Measurements from ENCODE around the gene ILF3.

ILF3 gene

DNA sequence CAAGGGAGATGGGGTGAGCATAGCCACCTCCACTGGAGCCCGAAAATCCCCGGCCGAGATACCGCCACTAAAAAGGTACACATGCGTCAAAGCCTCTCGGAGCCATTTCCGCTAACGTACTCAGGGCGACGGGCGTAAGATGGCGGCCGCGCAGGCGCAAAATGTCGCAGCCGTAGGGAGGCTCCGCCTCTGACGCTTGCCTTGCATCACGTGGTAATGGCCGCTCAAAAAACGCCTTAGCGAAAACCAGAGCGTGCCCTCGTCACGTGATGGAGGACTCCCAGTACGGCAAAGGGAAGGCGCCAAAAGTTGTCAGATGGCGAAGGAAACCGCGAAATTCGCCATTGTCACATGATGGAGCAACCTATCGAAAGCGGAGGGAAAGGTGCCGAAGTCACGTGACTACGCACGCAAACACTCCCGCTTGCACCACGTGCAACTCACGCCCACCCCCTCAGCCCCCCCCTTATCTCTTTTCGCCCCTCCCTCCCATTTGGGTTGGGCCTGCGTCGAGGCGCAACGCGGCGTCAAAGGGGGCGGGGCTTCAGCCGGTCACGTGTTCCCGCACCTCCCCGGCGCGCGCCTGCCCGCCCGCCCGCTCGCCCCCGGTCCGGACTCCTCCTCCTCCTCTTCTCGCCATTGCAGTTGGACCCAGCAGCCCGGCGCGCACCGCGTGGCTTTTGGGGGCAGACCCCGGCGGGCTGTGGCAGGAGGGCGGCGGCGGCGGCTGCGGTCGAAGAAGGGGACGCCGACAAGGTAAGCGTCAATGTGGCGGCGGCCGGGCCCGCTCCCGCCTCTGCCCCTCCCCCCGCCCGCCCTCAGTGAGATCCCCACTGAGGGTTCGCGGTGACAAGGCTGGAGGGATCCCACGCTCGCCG lies at the start of gene ILF3:
TSS of gene ILF3 (plus strand) at position 615 of the 878 bp plus-strand sequence. CDS start 16,260 bp downstream, outside the sequence.
- Histone ChIP-seq H3K27me3 (ENCODE audit: control insufficient read depth in 1 of 2, insufficient read depth in 2 of 2, low read length in 2 of 2) (no peaks in the 10 kb centered on the region), H3K9ac (ENCODE audit: low read length in 2 of 2) (peak within 1 kb of the TSS; percentile 98 to 100), H3K27ac (ENCODE audit: low read length) (peak within 1 kb of the TSS; percentile 99), H3K4me3 (ENCODE audit: low read length in 2 of 2) (peak within 1 kb of the TSS; percentile 84 to 98), H3K36me3 (ENCODE audit: control insufficient read depth in 2 of 2, insufficient read depth in 2 of 2, low read length in 2 of 2) (no peaks in the 10 kb centered on the region), H3K4me1 (ENCODE audit: control insufficient read depth, insufficient read depth, low read length) (peaks cover 27% of the 10 kb centered on the region), H3K9me3 (ENCODE audit: control insufficient read depth in 2 of 2, low read length in 2 of 2) (no peaks in the 10 kb centered on the region)

DNA sequence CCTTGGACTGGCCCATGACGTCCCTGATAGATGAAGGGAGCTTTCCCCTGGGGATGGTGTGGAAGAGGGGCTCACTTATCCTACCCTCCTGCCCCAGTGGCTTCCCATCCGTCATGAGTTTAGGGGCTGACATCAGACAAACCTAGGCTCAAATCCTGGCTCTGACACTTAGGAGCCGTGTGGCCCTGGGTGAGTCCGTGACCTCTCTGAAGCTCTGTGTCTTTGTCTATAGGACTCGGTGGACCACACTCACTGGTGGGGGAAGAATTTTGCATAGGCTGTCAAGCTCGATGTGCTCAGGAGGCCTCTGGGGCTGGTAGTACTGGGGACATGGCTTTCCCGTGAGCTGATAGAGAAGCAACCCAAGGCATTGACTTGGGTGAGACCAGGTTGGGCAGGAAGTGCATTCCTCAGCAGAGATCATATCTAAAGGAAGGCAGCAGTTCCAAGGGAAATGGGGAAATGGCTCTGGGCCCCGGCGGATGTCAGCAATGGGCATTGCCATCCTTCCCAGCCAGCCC lies 49.6 kb upstream of the ILF3 start:
- no peaks in the 10 kb centered on the region for H3K36me3 ChIP-seq (ENCODE audit: control insufficient read depth in 2 of 2, insufficient read depth in 2 of 2, low read length in 2 of 2)
- H3K9me3 ChIP-seq (ENCODE audit: control insufficient read depth in 2 of 2, low read length in 2 of 2) = no peaks in the 10 kb centered on the region
- H3K4me3 ChIP-seq (ENCODE audit: low read length in 2 of 2) = peak overlapping the region in 1 of 2 donors; percentile 88
- no peak overlapping the region for H3K9ac ChIP-seq (ENCODE audit: low read length in 2 of 2)
- H3K4me1 ChIP-seq (ENCODE audit: control insufficient read depth, insufficient read depth, low read length) = peaks cover 19% of the 10 kb centered on the region
- H3K27me3 ChIP-seq (ENCODE audit: control insufficient read depth in 1 of 2, insufficient read depth in 2 of 2, low read length in 2 of 2) = no peaks in the 10 kb centered on the region
- no peak overlapping the region for H3K27ac ChIP-seq (ENCODE audit: low read length)

DNA sequence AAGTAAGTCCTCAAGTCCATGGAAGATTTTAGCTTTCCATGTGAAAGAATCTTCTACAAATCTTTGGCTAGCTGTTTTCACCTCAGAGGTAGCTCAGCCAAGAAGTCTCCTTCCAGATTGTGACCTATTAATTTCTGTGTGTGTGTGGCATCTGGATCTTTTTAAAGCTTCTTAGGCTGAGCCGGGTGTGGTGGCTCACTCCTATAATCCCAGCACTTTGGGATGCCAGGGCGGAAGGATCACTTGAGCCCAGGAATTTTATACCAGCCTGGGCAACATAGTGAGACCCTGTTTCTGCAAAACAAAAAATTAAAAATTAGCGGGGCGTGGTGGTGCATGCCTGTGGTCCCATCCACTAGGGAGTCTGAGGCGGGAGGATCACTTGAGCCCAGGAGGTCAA lies 42.2 kb upstream of the ILF3 start:
- Histone ChIP-seq H3K27ac (ENCODE audit: low read length) (no peak overlapping the region), H3K4me1 (ENCODE audit: control insufficient read depth, insufficient read depth, low read length) (no peaks in the 10 kb centered on the region), H3K9ac (ENCODE audit: low read length in 2 of 2) (no peak overlapping the region), H3K27me3 (ENCODE audit: control insufficient read depth in 1 of 2, insufficient read depth in 2 of 2, low read length in 2 of 2) (no peaks in the 10 kb centered on the region), H3K9me3 (ENCODE audit: control insufficient read depth in 2 of 2, low read length in 2 of 2) (no peaks in the 10 kb centered on the region), H3K36me3 (ENCODE audit: control insufficient read depth in 2 of 2, insufficient read depth in 2 of 2, low read length in 2 of 2) (no peaks in the 10 kb centered on the region), H3K4me3 (ENCODE audit: low read length in 2 of 2) (no peak overlapping the region)

DNA sequence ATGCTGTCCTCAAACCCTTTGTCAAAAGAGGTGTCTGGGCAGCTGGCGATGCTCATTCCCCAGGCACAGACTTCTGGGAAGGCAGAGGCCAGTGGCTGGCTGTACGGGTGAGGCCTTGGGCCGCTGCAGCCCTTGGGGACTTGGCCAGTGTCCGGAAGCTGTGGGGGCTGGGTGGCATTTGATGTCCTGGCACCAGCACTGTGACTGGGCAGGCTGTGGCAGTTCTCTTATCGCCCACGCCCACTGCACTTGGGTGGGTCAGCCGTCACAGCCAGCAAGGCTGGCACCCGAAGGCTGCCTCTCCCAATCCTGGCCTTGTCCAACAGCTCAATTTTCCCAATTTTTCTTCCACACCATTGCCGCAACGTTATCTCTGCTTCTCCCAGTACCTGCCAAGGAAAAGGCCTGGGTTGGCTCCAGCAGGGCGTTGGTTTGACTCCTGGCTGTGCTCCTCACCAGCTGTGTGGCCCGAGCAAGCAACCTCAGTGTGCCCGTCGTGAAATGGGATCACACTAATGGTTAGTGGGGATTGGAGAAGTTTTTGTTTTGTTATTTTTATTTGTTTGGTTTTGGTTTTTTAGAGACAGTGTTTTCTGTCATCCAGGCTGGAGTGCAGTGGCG lies 41.5 kb upstream of the ILF3 start:
- H3K9me3 ChIP-seq (ENCODE audit: control insufficient read depth in 2 of 2, low read length in 2 of 2) = no peaks in the 10 kb centered on the region
- H3K9ac ChIP-seq (ENCODE audit: low read length in 2 of 2) = no peak overlapping the region
- no peak overlapping the region for H3K27ac ChIP-seq (ENCODE audit: low read length)
- H3K4me3 ChIP-seq (ENCODE audit: low read length in 2 of 2) = no peak overlapping the region
- no peaks in the 10 kb centered on the region for H3K27me3 ChIP-seq (ENCODE audit: control insufficient read depth in 1 of 2, insufficient read depth in 2 of 2, low read length in 2 of 2)
- no peaks in the 10 kb centered on the region for H3K36me3 ChIP-seq (ENCODE audit: control insufficient read depth in 2 of 2, insufficient read depth in 2 of 2, low read length in 2 of 2)
- no peaks in the 10 kb centered on the region for H3K4me1 ChIP-seq (ENCODE audit: control insufficient read depth, insufficient read depth, low read length)

DNA sequence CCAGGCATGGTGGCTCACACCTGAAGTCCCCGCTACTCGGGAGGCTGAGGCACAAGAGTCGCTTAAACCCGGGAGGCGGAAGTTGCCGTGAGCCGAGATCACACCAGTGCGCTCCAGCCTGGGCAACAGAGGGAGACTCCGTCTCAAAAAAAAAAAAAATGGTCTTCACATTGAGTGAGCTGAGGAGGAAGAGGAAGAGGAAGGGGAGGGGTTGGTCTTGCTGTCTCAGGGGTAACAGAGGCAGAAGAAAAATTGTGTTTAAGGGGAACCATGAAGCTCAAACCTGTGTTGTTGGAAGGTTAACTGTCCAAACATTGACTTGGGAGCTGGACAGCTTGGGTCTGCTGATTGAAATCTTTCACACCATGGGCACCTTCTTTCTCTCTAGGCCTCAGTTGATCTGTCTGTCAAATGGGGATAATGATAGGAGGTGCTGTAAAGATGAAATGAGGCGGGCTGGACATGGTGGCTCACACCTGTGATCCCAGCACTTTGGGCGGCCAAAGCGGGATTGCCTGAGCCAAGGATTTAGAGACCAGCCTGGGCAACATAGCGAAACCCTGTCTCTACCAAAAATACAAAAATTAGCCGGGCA lies 38.6 kb upstream of the ILF3 start:
- Histone ChIP-seq H3K27ac (ENCODE audit: low read length) (no peak overlapping the region), H3K4me3 (ENCODE audit: low read length in 2 of 2) (no peak overlapping the region), H3K36me3 (ENCODE audit: control insufficient read depth in 2 of 2, insufficient read depth in 2 of 2, low read length in 2 of 2) (no peaks in the 10 kb centered on the region), H3K9ac (ENCODE audit: low read length in 2 of 2) (no peak overlapping the region), H3K27me3 (ENCODE audit: control insufficient read depth in 1 of 2, insufficient read depth in 2 of 2, low read length in 2 of 2) (no peaks in the 10 kb centered on the region), H3K4me1 (ENCODE audit: control insufficient read depth, insufficient read depth, low read length) (no peaks in the 10 kb centered on the region), H3K9me3 (ENCODE audit: control insufficient read depth in 2 of 2, low read length in 2 of 2) (no peaks in the 10 kb centered on the region)

DNA sequence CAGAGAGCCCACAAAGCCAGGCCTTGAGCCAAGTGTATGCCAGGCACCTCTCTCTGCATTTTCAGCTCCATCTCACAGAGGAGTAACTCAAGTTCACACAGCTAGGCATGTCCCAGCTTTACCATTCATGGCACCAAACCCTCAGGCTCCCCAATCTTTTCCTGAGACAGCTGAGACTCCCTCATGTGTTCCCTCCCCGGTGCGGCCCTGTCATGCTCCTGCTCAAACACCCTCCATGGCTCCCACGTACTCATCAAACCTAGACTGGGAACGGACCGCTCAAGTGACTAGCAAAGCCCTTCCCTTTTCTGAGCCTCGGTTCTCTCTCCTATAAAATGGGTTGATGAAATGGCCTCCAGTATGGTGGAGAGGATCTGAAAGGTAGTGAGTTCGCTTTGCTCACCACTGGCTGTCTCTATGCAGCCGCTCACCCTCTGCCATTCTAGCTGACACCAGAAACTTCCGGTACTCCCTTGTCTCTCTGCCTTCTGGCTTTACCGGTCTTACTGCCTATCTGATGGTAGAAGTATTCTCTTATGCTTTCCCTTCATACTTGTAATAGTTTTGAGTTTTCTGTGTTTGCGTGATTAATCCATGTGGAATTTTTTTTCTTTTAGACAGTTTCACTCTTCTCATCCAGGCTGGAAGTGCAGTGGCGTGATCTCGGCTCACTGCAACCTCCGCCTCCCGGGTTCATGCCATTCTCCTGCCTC lies 36.6 kb upstream of the ILF3 start:
- Histone ChIP-seq H3K9me3 (ENCODE audit: control insufficient read depth in 2 of 2, low read length in 2 of 2) (no peaks in the 10 kb centered on the region), H3K4me3 (ENCODE audit: low read length in 2 of 2) (no peak overlapping the region), H3K9ac (ENCODE audit: low read length in 2 of 2) (no peak overlapping the region), H3K4me1 (ENCODE audit: control insufficient read depth, insufficient read depth, low read length) (no peaks in the 10 kb centered on the region), H3K36me3 (ENCODE audit: control insufficient read depth in 2 of 2, insufficient read depth in 2 of 2, low read length in 2 of 2) (no peaks in the 10 kb centered on the region), H3K27me3 (ENCODE audit: control insufficient read depth in 1 of 2, insufficient read depth in 2 of 2, low read length in 2 of 2) (no peaks in the 10 kb centered on the region), H3K27ac (ENCODE audit: low read length) (no peak overlapping the region)

DNA sequence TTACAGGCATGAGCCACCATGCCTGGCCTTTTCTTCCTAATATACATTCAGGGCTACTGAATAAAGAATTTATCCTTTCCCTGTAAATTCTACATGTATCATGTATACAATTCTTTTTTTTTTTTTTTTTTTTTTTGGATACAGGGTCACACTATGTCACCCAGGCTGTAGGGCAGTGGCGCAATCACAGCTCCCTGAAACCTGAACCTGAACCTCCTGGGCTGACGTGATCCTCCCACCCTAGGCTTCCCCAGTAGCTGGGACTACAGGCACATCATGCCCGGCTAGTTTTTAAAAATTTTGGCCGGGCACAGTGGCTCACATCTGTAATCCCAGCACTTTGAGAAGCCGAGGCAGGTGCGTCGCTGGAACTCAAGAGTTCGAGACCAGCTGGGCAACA lies 35.3 kb upstream of the ILF3 start:
- peaks cover 4% of the 10 kb centered on the region for H3K4me1 ChIP-seq (ENCODE audit: control insufficient read depth, insufficient read depth, low read length)
- no peak overlapping the region for H3K9ac ChIP-seq (ENCODE audit: low read length in 2 of 2)
- no peaks in the 10 kb centered on the region for H3K27me3 ChIP-seq (ENCODE audit: control insufficient read depth in 1 of 2, insufficient read depth in 2 of 2, low read length in 2 of 2)
- H3K9me3 ChIP-seq (ENCODE audit: control insufficient read depth in 2 of 2, low read length in 2 of 2) = no peaks in the 10 kb centered on the region
- no peaks in the 10 kb centered on the region for H3K36me3 ChIP-seq (ENCODE audit: control insufficient read depth in 2 of 2, insufficient read depth in 2 of 2, low read length in 2 of 2)
- no peak overlapping the region for H3K27ac ChIP-seq (ENCODE audit: low read length)
- H3K4me3 ChIP-seq (ENCODE audit: low read length in 2 of 2) = no peak overlapping the region

DNA sequence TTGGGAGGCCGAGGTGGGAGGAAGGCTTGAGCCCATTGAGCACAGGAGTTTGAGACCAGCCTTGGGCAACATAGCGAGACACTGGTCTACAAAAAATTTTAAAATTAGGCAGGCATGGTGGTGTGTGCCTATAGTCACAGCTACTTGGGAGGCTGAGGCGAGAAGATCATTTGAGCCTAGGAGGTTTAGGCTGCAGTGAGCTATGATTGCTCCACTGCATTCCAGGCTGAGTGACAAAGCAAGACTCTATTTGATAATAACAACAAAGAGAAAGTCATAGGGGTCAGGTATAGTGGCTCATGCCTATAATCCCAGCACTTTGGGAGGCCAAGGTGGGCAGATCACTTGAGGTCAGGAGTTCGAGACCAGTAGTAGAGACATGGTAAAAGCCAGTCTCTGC lies 33.4 kb upstream of the ILF3 start:
- Histone ChIP-seq H3K27me3 (ENCODE audit: control insufficient read depth in 1 of 2, insufficient read depth in 2 of 2, low read length in 2 of 2) (no peaks in the 10 kb centered on the region), H3K4me1 (ENCODE audit: control insufficient read depth, insufficient read depth, low read length) (peaks cover 15% of the 10 kb centered on the region), H3K27ac (ENCODE audit: low read length) (no peak overlapping the region)

DNA sequence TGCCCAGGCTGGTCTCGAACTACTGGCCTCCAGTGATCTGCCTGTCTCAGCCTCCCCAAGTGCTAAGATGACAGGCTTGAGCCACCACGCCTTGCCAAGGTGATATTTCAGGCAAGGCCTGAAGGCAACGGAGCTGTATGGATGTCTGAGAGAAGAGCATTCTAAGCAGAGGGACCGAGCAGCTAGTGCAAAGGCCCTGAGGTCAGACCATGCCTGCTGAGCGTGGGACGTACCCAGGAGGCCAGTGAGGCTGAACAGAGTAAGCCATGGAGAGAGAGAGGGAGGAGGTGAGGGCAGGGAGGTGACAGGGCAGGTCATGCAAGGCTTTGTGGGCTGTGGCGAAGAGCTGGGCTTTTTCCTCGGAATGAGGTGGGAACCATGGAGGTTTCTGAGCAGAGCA lies 32.2 kb upstream of the ILF3 start:
- H3K27ac ChIP-seq (ENCODE audit: low read length) = no peak overlapping the region
- no peaks in the 10 kb centered on the region for H3K27me3 ChIP-seq (ENCODE audit: control insufficient read depth in 1 of 2, insufficient read depth in 2 of 2, low read length in 2 of 2)
- H3K9ac ChIP-seq (ENCODE audit: low read length in 2 of 2) = no peak overlapping the region
- H3K4me1 ChIP-seq (ENCODE audit: control insufficient read depth, insufficient read depth, low read length) = peaks cover 18% of the 10 kb centered on the region
- no peaks in the 10 kb centered on the region for H3K36me3 ChIP-seq (ENCODE audit: control insufficient read depth in 2 of 2, insufficient read depth in 2 of 2, low read length in 2 of 2)
- no peak overlapping the region for H3K4me3 ChIP-seq (ENCODE audit: low read length in 2 of 2)
- no peaks in the 10 kb centered on the region for H3K9me3 ChIP-seq (ENCODE audit: control insufficient read depth in 2 of 2, low read length in 2 of 2)

More for the DNA sequence above, 33.4 kb upstream of the ILF3 start:
- Histone ChIP-seq H3K9ac (ENCODE audit: low read length in 2 of 2) (no peak overlapping the region), H3K9me3 (ENCODE audit: control insufficient read depth in 2 of 2, low read length in 2 of 2) (no peaks in the 10 kb centered on the region), H3K4me3 (ENCODE audit: low read length in 2 of 2) (no peak overlapping the region), H3K36me3 (ENCODE audit: control insufficient read depth in 2 of 2, insufficient read depth in 2 of 2, low read length in 2 of 2) (no peaks in the 10 kb centered on the region)

DNA sequence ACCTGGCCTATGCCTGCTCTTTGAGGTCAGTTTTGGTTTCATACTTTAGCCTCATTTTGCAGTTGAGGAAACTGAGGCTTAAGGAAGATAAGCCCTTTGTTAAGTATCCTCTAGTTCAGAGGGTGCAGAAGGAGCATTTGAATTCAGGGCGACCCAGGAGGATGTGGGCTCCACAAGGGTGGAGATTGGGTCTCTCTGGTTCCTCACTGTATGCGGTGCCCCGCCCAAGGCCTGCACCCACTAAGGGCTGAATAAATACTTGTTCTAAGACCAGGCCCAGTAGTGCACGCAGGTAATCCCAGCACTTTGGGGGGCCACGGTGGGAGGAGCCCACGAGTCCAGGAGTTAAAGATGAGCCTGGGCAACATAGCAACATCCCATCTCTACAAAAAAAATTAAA lies 29.6 kb upstream of the ILF3 start:
- Histone ChIP-seq H3K36me3 (ENCODE audit: control insufficient read depth in 2 of 2, insufficient read depth in 2 of 2, low read length in 2 of 2) (peaks cover 5% of the 10 kb centered on the region in 2 donors), H3K9me3 (ENCODE audit: control insufficient read depth in 2 of 2, low read length in 2 of 2) (no peaks in the 10 kb centered on the region), H3K9ac (ENCODE audit: low read length in 2 of 2) (peak overlapping the region in 1 of 2 donors; percentile 72), H3K4me3 (ENCODE audit: low read length in 2 of 2) (peak overlapping the region in 1 of 2 donors; percentile 82), H3K27ac (ENCODE audit: low read length) (no peak overlapping the region), H3K4me1 (ENCODE audit: control insufficient read depth, insufficient read depth, low read length) (peaks cover 18% of the 10 kb centered on the region), H3K27me3 (ENCODE audit: control insufficient read depth in 1 of 2, insufficient read depth in 2 of 2, low read length in 2 of 2) (no peaks in the 10 kb centered on the region)

All from stomach smooth muscle (tissue), 2 donors.